Activated CD4-positive, alpha-beta T cell treated with anti-CD3 and anti-CD28 coated beads, Interleukin-2, amount 50 U/mL, for 16 hours (primary cell): Measurements from ENCODE around the gene CCL23.
A peak's percentile ranks its signal among the peaks of the same experiment; 100 is the strongest.
"Not testable (repeated sequence)": the region's sequence is repeated elsewhere in the genome, so short reads cannot be mapped to it uniquely, and the experiment has no call there.

Source experiments
- DNase-seq: peaks from one replicate; pipeline ENCODE4 v3.0.0-alpha.2; 2020

CCL23 gene

GRCh38 chr17:36017799-36018198 is at the start of gene CCL23:
Gene CCL23 (minus strand): TSS chr17:36017972. CDS start chr17:36017897, 75 bp downstream.
- no peak for DNase-seq

- DNase-seq, result peak; percentile 76
These were observed 48.7 kb upstream of the CCL23 start for GRCh38 chr17:36066365-36066985.

GRCh38 chr17:36063786-36064541 is 46.2 kb upstream of the CCL23 start, which contains the start of gene CCL18:
Gene CCL18 (plus strand): TSS chr17:36064272. CDS start chr17:36064343, 71 bp downstream.
- DNase-seq, result no peak

- DNase-seq, result no peak
These were observed 43.0 kb upstream of the CCL23 start for GRCh38 chr17:36060816-36061215.

GRCh38 chr17:36059406-36059805 is 41.6 kb upstream of the CCL23 start:
- DNase-seq, result no peak

- DNase-seq, result no peak
These were observed 40.1 kb upstream of the CCL23 start for GRCh38 chr17:36057911-36058310.

GRCh38 chr17:36055921-36056520 is 38.2 kb upstream of the CCL23 start:
- no peak for DNase-seq

- DNase-seq, result no peak
These were observed 37.4 kb upstream of the CCL23 start for GRCh38 chr17:36055171-36055570.

- no peak for DNase-seq
These were observed 31.9 kb upstream of the CCL23 start for GRCh38 chr17:36049643-36050042.

GRCh38 chr17:36048066-36048465 is 30.3 kb upstream of the CCL23 start:
- no peak for DNase-seq

- no peak for DNase-seq
These were observed 18.5 kb upstream of the CCL23 start for GRCh38 chr17:36036235-36036634.

GRCh38 chr17:36034127-36034526 is 16.4 kb upstream of the CCL23 start:
- no peak for DNase-seq

GRCh38 chr17:36030956-36031355 is 13.2 kb upstream of the CCL23 start:
- DNase-seq, result no peak

- DNase-seq, result no peak
These were observed 10.0 kb upstream of the CCL23 start for GRCh38 chr17:36027761-36028160.

- no peak for DNase-seq
These were observed 6.5 kb upstream of the CCL23 start for GRCh38 chr17:36024106-36024869.

GRCh38 chr17:36019423-36019822 is 1.7 kb upstream of the CCL23 start:
- no peak for DNase-seq

GRCh38 chr17:36016555-36016954 is 1.2 kb downstream of the CCL23 start:
- no peak for DNase-seq

- not testable (repeated sequence) for DNase-seq
These were observed 1.9 kb downstream of the CCL23 start for GRCh38 chr17:36015895-36016294.

GRCh38 chr17:36014946-36015345 is 2.8 kb downstream of the CCL23 start:
- DNase-seq, result no peak

- DNase-seq, result no peak
These were observed 6.6 kb downstream of the CCL23 start for GRCh38 chr17:36011201-36011600.

- no peak for DNase-seq
These were observed 8.6 kb downstream of the CCL23 start for GRCh38 chr17:36008998-36009665.

- DNase-seq, result no peak
These were observed 13.1 kb downstream of the CCL23 start for GRCh38 chr17:36004594-36005108.
